Uterus (tissue), 4 donors: ENCODE results near the gene HTT. TPM values are rescaled to one million over a fixed set of nuclear protein-coding genes. Genes with fewer than 3 reads are reported as not detected.

Experiments used
- DNase-seq, 2 donors: peaks; one replicate each; pipeline ENCODE4 v3.0.0-alpha.2; 2019 to 2020
- H3K27ac ChIP-seq, 2 donors: fragments of 200-600 bp; sonication (generic); 1 replicate in 1 of 2; 2 replicates in 1 of 2; pipeline ENCODE4 v1.5.1; 2016 to 2018
- H3K27me3 ChIP-seq, 2 donors: fragments of 200-600 bp; sonication (generic); one replicate each; pipeline ENCODE4 v1.5.1; 2018 to 2019; ENCODE audit warnings: control low read depth in 1 of 2
- H3K36me3 ChIP-seq, 2 donors: fragments of 200-600 bp; sonication (generic); one replicate each; pipeline ENCODE4 v1.5.1; 2019; ENCODE audit warnings: control low read depth in 1 of 2
- H3K4me1 ChIP-seq, 2 donors: fragments of 200-600 bp; sonication (generic); one replicate each; pipeline ENCODE4 v1.5.1; 2018 to 2019; ENCODE audit warnings: control low read depth in 1 of 2
- H3K4me3 ChIP-seq, 2 donors: fragments of 200-600 bp; sonication (generic); 1 replicate in 1 of 2; 2 replicates in 1 of 2; pipeline ENCODE4 v1.5.1; 2018 to 2019; ENCODE audit warnings: mild to moderate bottlenecking in 1 of 2
- H3K9me3 ChIP-seq, 2 donors: fragments of 200-600 bp; sonication (generic); one replicate each; pipeline ENCODE4 v1.5.1; 2019; ENCODE audit warnings: control low read depth in 1 of 2
- POLR2A ChIP-seq, 2 donors: fragments of 450-650 bp; IDR thresholded peaks; one replicate each; pipeline ENCODE4 v1.6.1; 2016; ENCODE audit warnings: antibody characterized with exemption in 2 of 2, mild to moderate bottlenecking in 1 of 2, moderate library complexity in 1 of 2
- intact Hi-C: fragments of 100-400 bp; cut with DNase I; formaldehyde crosslinking; loops from one replicate; pipeline ENCODE4 v1.15.1; 2023; ENCODE audit warnings: low total_unique reads
- total RNA-seq, 4 donors: library from RNA; depleted of rRNA in 3 of 4; stranded (reverse); fragments of >200 nt in 3 of 4; gene quantifications; one replicate each; pipeline versions ENCODE4 v1.1.0 to v1.2.4, GENCODE V29; 2014 to 2023
- TF ChIP-seq, protein P1 (sequence below), 4 experiments: fragments of 200-600 bp in 2 of 4; fragments of 450-650 bp in 2 of 4; sonication (generic) in 2 of 4; IDR thresholded peaks; one replicate each; pipeline ENCODE4 v1.5.1; 2016 to 2019; ENCODE audit warnings: antibody characterized with exemption in 4 of 4, mild to moderate bottlenecking in 2 of 4, moderate library complexity in 1 of 4
- donor health status: DM: yes; HTN: yes; CAD: no.

HTT gene
- total RNA-seq, 4 donors from 2014 or later, result 10.9 to 81.4 (median 49.8) TPM

- no peak overlapping the region for H3K4me3 ChIP-seq
- intact Hi-C loops, result no loop called here
- H3K36me3 ChIP-seq, result no peaks in the 10 kb centered on the region
- no peak for TF ChIP-seq POLR2A (IDR thresholded peaks at IDR 0.05)
- TF ChIP-seq, protein P1, sequence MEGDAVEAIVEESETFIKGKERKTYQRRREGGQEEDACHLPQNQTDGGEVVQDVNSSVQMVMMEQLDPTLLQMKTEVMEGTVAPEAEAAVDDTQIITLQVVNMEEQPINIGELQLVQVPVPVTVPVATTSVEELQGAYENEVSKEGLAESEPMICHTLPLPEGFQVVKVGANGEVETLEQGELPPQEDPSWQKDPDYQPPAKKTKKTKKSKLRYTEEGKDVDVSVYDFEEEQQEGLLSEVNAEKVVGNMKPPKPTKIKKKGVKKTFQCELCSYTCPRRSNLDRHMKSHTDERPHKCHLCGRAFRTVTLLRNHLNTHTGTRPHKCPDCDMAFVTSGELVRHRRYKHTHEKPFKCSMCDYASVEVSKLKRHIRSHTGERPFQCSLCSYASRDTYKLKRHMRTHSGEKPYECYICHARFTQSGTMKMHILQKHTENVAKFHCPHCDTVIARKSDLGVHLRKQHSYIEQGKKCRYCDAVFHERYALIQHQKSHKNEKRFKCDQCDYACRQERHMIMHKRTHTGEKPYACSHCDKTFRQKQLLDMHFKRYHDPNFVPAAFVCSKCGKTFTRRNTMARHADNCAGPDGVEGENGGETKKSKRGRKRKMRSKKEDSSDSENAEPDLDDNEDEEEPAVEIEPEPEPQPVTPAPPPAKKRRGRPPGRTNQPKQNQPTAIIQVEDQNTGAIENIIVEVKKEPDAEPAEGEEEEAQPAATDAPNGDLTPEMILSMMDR (IDR thresholded peaks at IDR 0.05), result no peak
- no peak overlapping the region for H3K27ac ChIP-seq
- no peaks in the 10 kb centered on the region for H3K9me3 ChIP-seq
- H3K27me3 ChIP-seq, result no peaks in the 10 kb centered on the region
- no peak for DNase-seq
- no peaks in the 10 kb centered on the region for H3K4me1 ChIP-seq
Measured at GRCh38 chr4:3205995-3206394, 131.5 kb downstream of the HTT start.

DNA sequence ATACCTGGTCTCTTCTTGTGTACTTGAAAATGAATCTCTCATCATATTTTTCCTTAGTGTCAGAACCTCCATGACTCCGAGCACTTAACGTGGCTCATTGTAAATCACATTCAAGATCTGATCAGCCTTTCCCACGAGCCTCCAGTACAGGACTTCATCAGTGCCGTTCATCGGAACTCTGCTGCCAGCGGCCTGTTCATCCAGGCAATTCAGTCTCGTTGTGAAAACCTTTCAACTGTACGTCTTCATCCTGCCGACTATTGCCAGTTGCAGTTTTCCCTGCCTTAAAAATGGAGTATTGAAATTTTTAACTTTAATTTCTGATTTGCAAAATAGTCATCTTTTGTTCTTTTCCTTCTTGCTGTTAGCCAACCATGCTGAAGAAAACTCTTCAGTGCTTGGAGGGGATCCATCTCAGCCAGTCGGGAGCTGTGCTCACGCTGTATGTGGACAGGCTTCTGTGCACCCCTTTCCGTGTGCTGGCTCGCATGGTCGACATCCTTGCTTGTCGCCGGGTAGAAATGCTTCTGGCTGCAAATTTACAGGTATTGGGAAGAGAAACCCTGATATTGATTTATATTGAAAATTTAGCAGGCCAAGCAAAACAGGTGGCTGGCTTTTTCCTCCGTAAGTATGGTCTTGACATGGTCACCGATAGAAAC, 132.1 kb downstream of the HTT start:
- no peaks in the 10 kb centered on the region for H3K9me3 ChIP-seq
- no peak for DNase-seq
- H3K4me3 ChIP-seq, result no peak overlapping the region
- intact Hi-C loops, result no loop called here
- no peaks in the 10 kb centered on the region for H3K4me1 ChIP-seq
- no peaks in the 10 kb centered on the region for H3K36me3 ChIP-seq
- no peak overlapping the region for H3K27ac ChIP-seq
- H3K27me3 ChIP-seq, result no peaks in the 10 kb centered on the region
- TF ChIP-seq POLR2A (IDR thresholded peaks at IDR 0.05), result no peak
- TF ChIP-seq, protein P1 (IDR thresholded peaks at IDR 0.05), result no peak

- no peaks in the 10 kb centered on the region for H3K36me3 ChIP-seq
- no peak overlapping the region for H3K4me3 ChIP-seq
- DNase-seq, result no peak
- H3K4me1 ChIP-seq, result no peaks in the 10 kb centered on the region
- H3K27ac ChIP-seq, result no peak overlapping the region
- no peaks in the 10 kb centered on the region for H3K27me3 ChIP-seq
- intact Hi-C loops, result no loop called here
- no peak for TF ChIP-seq POLR2A (IDR thresholded peaks at IDR 0.05)
- TF ChIP-seq, protein P1 (IDR thresholded peaks at IDR 0.05), result no peak
- H3K9me3 ChIP-seq, result no peaks in the 10 kb centered on the region
Measured at GRCh38 chr4:3207531-3208037, 133.1 kb downstream of the HTT start.

GRCh38 chr4:3208826-3209225, 134.3 kb downstream of the HTT start:
- Histone ChIP-seq H3K27ac (no peak overlapping the region), H3K4me3 (no peak overlapping the region), H3K36me3 (no peaks in the 10 kb centered on the region), H3K4me1 (no peaks in the 10 kb centered on the region), H3K9me3 (no peaks in the 10 kb centered on the region), H3K27me3 (no peaks in the 10 kb centered on the region)
- intact Hi-C loops, result no loop called here
- TF ChIP-seq POLR2A (IDR thresholded peaks at IDR 0.05), result no peak
- TF ChIP-seq, protein P1 (IDR thresholded peaks at IDR 0.05), result no peak
- no peak for DNase-seq

- no peak for DNase-seq
- Histone ChIP-seq H3K36me3 (no peaks in the 10 kb centered on the region), H3K27ac (no peak overlapping the region), H3K27me3 (no peaks in the 10 kb centered on the region), H3K4me1 (no peaks in the 10 kb centered on the region), H3K4me3 (no peak overlapping the region), H3K9me3 (no peaks in the 10 kb centered on the region)
- TF ChIP-seq POLR2A (IDR thresholded peaks at IDR 0.05), result no peak
- TF ChIP-seq, protein P1 (IDR thresholded peaks at IDR 0.05), result no peak
- intact Hi-C loops, result no loop called here
Measured at GRCh38 chr4:3209551-3210325, 135.3 kb downstream of the HTT start.
